MM.1S (cell line): ENCODE measurements around the gene PRPS1.

Experiments used
- DNase-seq: peaks from one replicate; pipeline ENCODE4 v3.0.0-alpha.2; 2015
- H2AFZ ChIP-seq: fragments of 300-600 bp; sonication (generic); 2 replicates; pipeline ENCODE4 v1.6.0; 2016; ENCODE audit warnings: antibody characterized with exemption, low read length
- H3F3A ChIP-seq: fragments of 300-600 bp; sonication (generic); 2 replicates; pipeline ENCODE4 v1.6.1; 2016; ENCODE audit warnings: mild to moderate bottlenecking, antibody characterized with exemption, low read length, moderate library complexity, mixed read lengths; ENCODE audit not compliant: insufficient read depth
- H3K27ac ChIP-seq: fragments of 300-600 bp; sonication (generic); 2 replicates; pipeline ENCODE4 v1.5.1; 2016; ENCODE audit warnings: mild to moderate bottlenecking, low read length
- H3K27me3 ChIP-seq: fragments of 300-600 bp; sonication (generic); replicated peaks from 2 replicates; pipeline ENCODE4 v1.6.0; 2016; ENCODE audit warnings: low read length; ENCODE audit not compliant: insufficient read depth
- H3K36me3 ChIP-seq: fragments of 300-600 bp; sonication (generic); replicated peaks from 2 replicates; pipeline ENCODE4 v1.6.1; 2016; ENCODE audit warnings: mild to moderate bottlenecking, low read length, mixed read lengths; ENCODE audit not compliant: insufficient read depth
- H3K4me1 ChIP-seq: fragments of 300-600 bp; sonication (generic); 2 replicates; pipeline ENCODE4 v1.6.1; 2016; ENCODE audit warnings: low read length, mixed read lengths
- H3K4me2 ChIP-seq: fragments of 300-600 bp; sonication (generic); 2 replicates; pipeline ENCODE4 v1.6.0; 2016; ENCODE audit warnings: low read depth, low read length
- H3K4me3 ChIP-seq: fragments of 300-600 bp; sonication (generic); 2 replicates; pipeline ENCODE4 v1.5.1; 2016; ENCODE audit warnings: low read length, mixed read lengths
- H3K79me2 ChIP-seq: fragments of 300-600 bp; sonication (generic); 2 replicates; pipeline ENCODE4 v1.6.1; 2016; ENCODE audit warnings: mixed run types, low read length, mixed read lengths
- H3K9ac ChIP-seq: fragments of 300-600 bp; sonication (generic); 2 replicates; pipeline ENCODE4 v1.6.1; 2016; ENCODE audit warnings: low read length, mixed read lengths
- H3K9me2 ChIP-seq: fragments of 300-600 bp; sonication (generic); replicated peaks from 2 replicates; pipeline ENCODE4 v1.6.1; 2016; ENCODE audit warnings: mild to moderate bottlenecking, low read length, mixed read lengths; ENCODE audit not compliant: insufficient read depth
- H3K9me3 ChIP-seq: fragments of 300-600 bp; sonication (generic); replicated peaks from 2 replicates; pipeline ENCODE4 v1.6.1; 2016; ENCODE audit warnings: mild to moderate bottlenecking, low read length, mixed read lengths; ENCODE audit not compliant: insufficient read depth
- H4K20me1 ChIP-seq: fragments of 300-600 bp; sonication (generic); 2 replicates; pipeline ENCODE4 v1.6.1; 2016; ENCODE audit warnings: mild to moderate bottlenecking, low read length, moderate library complexity, mixed read lengths; ENCODE audit not compliant: insufficient read depth
- CTCF ChIP-seq: fragments of 300-600 bp; sonication (generic); IDR thresholded peaks from 2 replicates; pipeline ENCODE4 v1.5.1; 2016; ENCODE audit warnings: antibody characterized with exemption, low read length, mixed read lengths
- EZH2 ChIP-seq: fragments of 300-600 bp; sonication (generic); optimal IDR thresholded peaks from 2 replicates; pipeline ENCODE3; 2017; ENCODE audit warnings: low read depth, mild to moderate bottlenecking, antibody characterized with exemption, low read length, mixed read lengths
- EZH2phosphoT487 ChIP-seq: fragments of 300-600 bp; sonication (generic); IDR thresholded peaks from 2 replicates; pipeline ENCODE4 v1.6.1; 2018; ENCODE audit warnings: antibody characterized with exemption, low read length

Gene PRPS1

GRCh38 chrX:107599450-107599861 is 28.9 kb upstream of the PRPS1 start:
- H3K4me2 ChIP-seq, result no peak overlapping the region
- no peak overlapping the region for H3K9ac ChIP-seq
- H3K36me3 ChIP-seq, result no peaks in the 10 kb centered on the region
- no peaks in the 10 kb centered on the region for H4K20me1 ChIP-seq
- H3K27me3 ChIP-seq, result no peaks in the 10 kb centered on the region
- H3K9me3 ChIP-seq, result no peaks in the 10 kb centered on the region
- no peak overlapping the region for H2AFZ ChIP-seq
- TF ChIP-seq EZH2phosphoT487, result no peak
- TF ChIP-seq CTCF, result no peak
- no peak for TF ChIP-seq EZH2
- H3K9me2 ChIP-seq, result no peaks in the 10 kb centered on the region
- no peak for DNase-seq
- H3K27ac ChIP-seq, result no peak overlapping the region
- no peaks in the 10 kb centered on the region for H3K79me2 ChIP-seq
- no peak overlapping the region for H3K4me3 ChIP-seq
- H3K4me1 ChIP-seq, result no peaks in the 10 kb centered on the region
- no peaks in the 10 kb centered on the region for H3F3A ChIP-seq

- H3K27me3 ChIP-seq, result no peaks in the 10 kb centered on the region
- H3K9ac ChIP-seq, result no peak overlapping the region
- no peak overlapping the region for H3K27ac ChIP-seq
- no peak for DNase-seq
- no peaks in the 10 kb centered on the region for H3F3A ChIP-seq
- TF ChIP-seq CTCF, result no peak
- TF ChIP-seq EZH2, result no peak
- no peak for TF ChIP-seq EZH2phosphoT487
- H3K79me2 ChIP-seq, result no peaks in the 10 kb centered on the region
- H3K9me2 ChIP-seq, result no peaks in the 10 kb centered on the region
- no peak overlapping the region for H3K4me3 ChIP-seq
- H3K4me2 ChIP-seq, result no peak overlapping the region
- no peak overlapping the region for H2AFZ ChIP-seq
- H3K9me3 ChIP-seq, result no peaks in the 10 kb centered on the region
- no peaks in the 10 kb centered on the region for H3K4me1 ChIP-seq
- H4K20me1 ChIP-seq, result no peaks in the 10 kb centered on the region
- H3K36me3 ChIP-seq, result no peaks in the 10 kb centered on the region
Observed at GRCh38 chrX:107600366-107600765, 27.9 kb upstream of the PRPS1 start.

GRCh38 chrX:107601326-107601725 is 27.0 kb upstream of the PRPS1 start:
- Histone ChIP-seq H3K79me2 (no peaks in the 10 kb centered on the region), H3K27ac (no peak overlapping the region), H3K4me2 (no peak overlapping the region), H3F3A (no peaks in the 10 kb centered on the region), H3K4me3 (no peak overlapping the region), H3K36me3 (no peaks in the 10 kb centered on the region), H3K9me2 (no peaks in the 10 kb centered on the region), H3K4me1 (no peaks in the 10 kb centered on the region), H3K9ac (no peak overlapping the region), H2AFZ (no peak overlapping the region), H3K9me3 (no peaks in the 10 kb centered on the region), H3K27me3 (no peaks in the 10 kb centered on the region), H4K20me1 (no peaks in the 10 kb centered on the region)
- DNase-seq, result no peak
- no peak for TF ChIP-seq EZH2phosphoT487

- no peaks in the 10 kb centered on the region for H3K4me1 ChIP-seq
- TF ChIP-seq EZH2 (no peak), EZH2phosphoT487 (no peak), CTCF (no peak)
- no peak overlapping the region for H3K4me2 ChIP-seq
- no peak for DNase-seq
- H3K9me3 ChIP-seq, result no peaks in the 10 kb centered on the region
- H3F3A ChIP-seq, result no peaks in the 10 kb centered on the region
- H3K9me2 ChIP-seq, result no peaks in the 10 kb centered on the region
- H2AFZ ChIP-seq, result no peak overlapping the region
- no peaks in the 10 kb centered on the region for H3K36me3 ChIP-seq
- H3K4me3 ChIP-seq, result no peak overlapping the region
- no peaks in the 10 kb centered on the region for H4K20me1 ChIP-seq
- H3K27me3 ChIP-seq, result no peaks in the 10 kb centered on the region
- H3K9ac ChIP-seq, result no peak overlapping the region
- no peak overlapping the region for H3K27ac ChIP-seq
- H3K79me2 ChIP-seq, result no peaks in the 10 kb centered on the region
Observed at GRCh38 chrX:107601759-107602158, 26.6 kb upstream of the PRPS1 start.
